SK-N-SH (cell line): ENCODE data around the gene GPX2. TPM values are rescaled to one million over a fixed set of nuclear protein-coding genes. Genes with fewer than 3 reads are reported as not detected.

ENCODE experiments used
- CTCF ChIA-PET: fragments of 300-600, 350-600 bp; formaldehyde crosslinking; extraction: SDS; loops from one replicate; lab custom pipeline; 2021; lab: Yijun Ruan, JAX
- POLR2A ChIA-PET: fragments of 350-600 bp; sonication (Branson Sonifier 250); formaldehyde crosslinking; extraction: SDS; loops from one replicate; lab custom pipeline; 2020; ENCODE audit warnings: antibody characterized with exemption, inconsistent platforms; lab: Yijun Ruan, JAX
- DNase-seq: peaks from one replicate; pipeline ENCODE4 v3.0.0; 2012
- H2AFZ ChIP-seq: fragments of 200-600 bp; sonication (generic); 2 replicates; pipeline ENCODE4 v1.8.1; 2016; ENCODE audit warnings: antibody characterized with exemption, mild to moderate bottlenecking, low read depth
- H3F3A ChIP-seq: fragments of 200-600 bp; sonication (generic); replicated peaks from 2 replicates; pipeline ENCODE3; 2016; ENCODE audit warnings: antibody characterized with exemption, mild to moderate bottlenecking; ENCODE audit not compliant: insufficient read depth
- H3K27ac ChIP-seq, 2 experiments: fragments of 200-500 bp in 1 of 2; fragments of 200-600 bp in 1 of 2; sonication (Bioruptor generic) in 1 of 2; sonication (generic), shearing (Covaris generic) in 1 of 2; 2 replicates each; pipeline versions ENCODE4 v1.5.1 to v1.6.1; 2014 to 2016; ENCODE audit warnings: low read depth in 2 of 2, inconsistent platforms in 1 of 2, low read length in 1 of 2, mild to moderate bottlenecking in 1 of 2, mixed read lengths in 1 of 2
- H3K27me3 ChIP-seq: fragments of 200-600 bp; sonication (generic), shearing (Covaris generic); 2 replicates; pipeline ENCODE4 v1.6.1; 2016; ENCODE audit warnings: mixed run types; ENCODE audit not compliant: insufficient read depth
- H3K36me3 ChIP-seq, 2 experiments: fragments of 200-500 bp in 1 of 2; fragments of 200-600 bp in 1 of 2; sonication (Bioruptor generic) in 1 of 2; sonication (generic) in 1 of 2; replicated peaks in 1 of 2; 2 replicates each; pipeline versions ENCODE3 to v1.5.1; 2014 to 2016; ENCODE audit warnings: low read length in 1 of 2, mild to moderate bottlenecking in 1 of 2; ENCODE audit not compliant: insufficient read depth in 2 of 2, control insufficient read depth in 1 of 2
- H3K4me1 ChIP-seq, 2 experiments: fragments of 200-500 bp in 1 of 2; fragments of 200-600 bp in 1 of 2; sonication (Bioruptor generic) in 1 of 2; sonication (generic), shearing (Covaris generic) in 1 of 2; 2 replicates each; pipeline versions ENCODE4 v1.5.1 to v1.6.1; 2014 to 2016; ENCODE audit warnings: low read depth in 1 of 2, low read length in 1 of 2, mixed run types in 1 of 2; ENCODE audit not compliant: insufficient read depth in 2 of 2, control insufficient read depth in 1 of 2
- H3K4me2 ChIP-seq: fragments of 200-600 bp; sonication (generic), shearing (Covaris generic); 2 replicates; pipeline ENCODE4 v1.6.1; 2017; ENCODE audit warnings: mixed run types
- H3K4me3 ChIP-seq, 2 experiments: fragments of 200-500 bp in 1 of 2; fragments of 200-600 bp in 1 of 2; sonication (Bioruptor generic) in 1 of 2; sonication (generic), shearing (Covaris generic) in 1 of 2; 2 replicates each; pipeline versions ENCODE4 v1.5.1 to v1.8.1; 2014 to 2016; ENCODE audit warnings: low read depth in 2 of 2, inconsistent platforms in 1 of 2, low read length in 1 of 2, mild to moderate bottlenecking in 1 of 2, mixed read lengths in 1 of 2, moderate library complexity in 1 of 2
- H3K79me2 ChIP-seq: fragments of 200-600 bp; sonication (generic); 2 replicates; pipeline ENCODE4 v1.8.1; 2017; ENCODE audit warnings: mild to moderate bottlenecking; ENCODE audit not compliant: insufficient read depth
- H3K9ac ChIP-seq: fragments of 200-600 bp; sonication (generic); 2 replicates; pipeline ENCODE4 v1.6.1; 2017; ENCODE audit warnings: mixed run types
- H3K9me2 ChIP-seq: fragments of 200-600 bp; sonication (generic); 2 replicates; pipeline ENCODE4 v1.6.1; 2017; ENCODE audit warnings: mixed run types
- H3K9me3 ChIP-seq: fragments of 200-600 bp; sonication (generic); 2 replicates; pipeline ENCODE4 v1.6.1; 2017; ENCODE audit warnings: mixed run types, mild to moderate bottlenecking, moderate library complexity
- H4K20me1 ChIP-seq: fragments of 200-600 bp; sonication (generic); 2 replicates; pipeline ENCODE4 v1.6.1; 2017; ENCODE audit warnings: mild to moderate bottlenecking, mixed run types; ENCODE audit not compliant: insufficient read depth
- EZH2phosphoT487 ChIP-seq: fragments of 200-600 bp; sonication (generic); IDR thresholded peaks from 2 replicates; pipeline ENCODE4 v1.6.1; 2017; ENCODE audit warnings: low read depth, mixed run types, mild to moderate bottlenecking, antibody characterized with exemption, moderate library complexity, borderline replicate concordance
- FOSL2 ChIP-seq: IDR thresholded peaks from 2 replicates; pipeline ENCODE4 v1.4.0; 2012; ENCODE audit warnings: low read depth, mild to moderate bottlenecking, moderate library complexity, borderline replicate concordance
- GATA2 ChIP-seq: sonication (generic); formaldehyde crosslinking; IDR thresholded peaks from 2 replicates; pipeline ENCODE4 v1.5.0; 2020; ENCODE audit warnings: mild to moderate bottlenecking, missing genetic modification reagents
- MEF2A ChIP-seq: IDR thresholded peaks from 2 replicates; pipeline ENCODE4 v1.4.0; 2012; ENCODE audit warnings: low read depth, borderline replicate concordance
- NFIC ChIP-seq: IDR thresholded peaks from 2 replicates; pipeline ENCODE4 v1.4.0; 2012; ENCODE audit warnings: borderline replicate concordance
- NRF1 ChIP-seq: IDR thresholded peaks from 2 replicates; pipeline ENCODE4 v1.6.1; 2012; ENCODE audit warnings: low read depth, mild to moderate bottlenecking, low read length
- RCOR1 ChIP-seq: fragments of 150-350 bp; IDR thresholded peaks from 2 replicates; pipeline ENCODE4 v1.6.1; 2017; ENCODE audit warnings: antibody characterized with exemption, low read length
- SIN3A ChIP-seq: IDR thresholded peaks from 2 replicates; pipeline ENCODE4 v1.6.1; 2012; ENCODE audit warnings: low read depth, mild to moderate bottlenecking, low read length, moderate library complexity, borderline replicate concordance
- TCF12 ChIP-seq: IDR thresholded peaks from 2 replicates; pipeline ENCODE4 v1.4.0; 2012
- USF2 ChIP-seq: fragments of 150-350 bp; IDR thresholded peaks from 2 replicates; pipeline ENCODE4 v1.6.1; 2017; ENCODE audit warnings: antibody characterized with exemption, low read length, low read depth, borderline replicate concordance
- YY1 ChIP-seq: IDR thresholded peaks from 2 replicates; pipeline ENCODE4 v1.4.0; 2012; ENCODE audit warnings: low read depth, mild to moderate bottlenecking
- WGBS: methylation state at CpG from one replicate; pipeline ENCODE4 v1.1.6; 2017; ENCODE audit warnings: low lambda C conversion rate; 5-methylcytosine and 5-hydroxymethylcytosine counted together
- polyA plus RNA-seq, 3 experiments: library from polyadenylated mRNA; depleted of rRNA; stranded (reverse); fragments of >200 nt; gene quantifications; 2 replicates each; pipeline ENCODE4 v1.2.3, GENCODE V29; 2012
- TF ChIP-seq, protein P1 (sequence below): fragments of 150-350 bp; IDR thresholded peaks from 2 replicates; pipeline ENCODE4 v1.6.1; 2016; ENCODE audit warnings: mild to moderate bottlenecking, low read depth, low read length

Gene GPX2
- polyA plus RNA-seq, 1 of the 3 experiments (the other 2 are of a cell fraction), result not detected

- Histone ChIP-seq H3K4me3 (no peak overlapping the region), H2AFZ (no peak overlapping the region), H3K27ac (no peak overlapping the region; a peak in 1 of 4 replicates), H3K9me3 (no peaks in the 10 kb centered on the region), H3K9ac (no peak overlapping the region), H3K4me1 (peaks cover 0 to 7% of the 10 kb centered on the region in 2 experiments; a peak in 1 of 4 replicates), H3F3A (no peaks in the 10 kb centered on the region), H3K9me2 (no peaks in the 10 kb centered on the region), H4K20me1 (no peaks in the 10 kb centered on the region), H3K4me2 (no peak overlapping the region), H3K27me3 (no peaks in the 10 kb centered on the region), H3K79me2 (no peaks in the 10 kb centered on the region), H3K36me3 (peaks cover 0 to 34% of the 10 kb centered on the region in 2 experiments)
- TF ChIP-seq EZH2phosphoT487 (no peak), NRF1 (no peak), SIN3A (no peak), NFIC (no peak), FOSL2 (no peak), USF2 (no peak), TCF12 (no peak), YY1 (no peak), MEF2A (no peak), RCOR1 (no peak)
- TF ChIP-seq, protein P1, sequence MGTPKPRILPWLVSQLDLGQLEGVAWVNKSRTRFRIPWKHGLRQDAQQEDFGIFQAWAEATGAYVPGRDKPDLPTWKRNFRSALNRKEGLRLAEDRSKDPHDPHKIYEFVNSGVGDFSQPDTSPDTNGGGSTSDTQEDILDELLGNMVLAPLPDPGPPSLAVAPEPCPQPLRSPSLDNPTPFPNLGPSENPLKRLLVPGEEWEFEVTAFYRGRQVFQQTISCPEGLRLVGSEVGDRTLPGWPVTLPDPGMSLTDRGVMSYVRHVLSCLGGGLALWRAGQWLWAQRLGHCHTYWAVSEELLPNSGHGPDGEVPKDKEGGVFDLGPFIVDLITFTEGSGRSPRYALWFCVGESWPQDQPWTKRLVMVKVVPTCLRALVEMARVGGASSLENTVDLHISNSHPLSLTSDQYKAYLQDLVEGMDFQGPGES, result no peak
- ChIA-PET CTCF (interaction anchor here (1.1 to 1.8 kb wide), 2 partner anchors 14 to 55 kb away, joined by 3 to 4 read pairs; no protein-coding TSS in a partner anchor), POLR2A (no interaction called here)
- no peak for DNase-seq
- WGBS, result 96% methylated on average over 6 of the region's 6 CpGs
These were observed 3.9 kb upstream of the GPX2 start for GRCh38 chr14:64946310-64947045.

DNA sequence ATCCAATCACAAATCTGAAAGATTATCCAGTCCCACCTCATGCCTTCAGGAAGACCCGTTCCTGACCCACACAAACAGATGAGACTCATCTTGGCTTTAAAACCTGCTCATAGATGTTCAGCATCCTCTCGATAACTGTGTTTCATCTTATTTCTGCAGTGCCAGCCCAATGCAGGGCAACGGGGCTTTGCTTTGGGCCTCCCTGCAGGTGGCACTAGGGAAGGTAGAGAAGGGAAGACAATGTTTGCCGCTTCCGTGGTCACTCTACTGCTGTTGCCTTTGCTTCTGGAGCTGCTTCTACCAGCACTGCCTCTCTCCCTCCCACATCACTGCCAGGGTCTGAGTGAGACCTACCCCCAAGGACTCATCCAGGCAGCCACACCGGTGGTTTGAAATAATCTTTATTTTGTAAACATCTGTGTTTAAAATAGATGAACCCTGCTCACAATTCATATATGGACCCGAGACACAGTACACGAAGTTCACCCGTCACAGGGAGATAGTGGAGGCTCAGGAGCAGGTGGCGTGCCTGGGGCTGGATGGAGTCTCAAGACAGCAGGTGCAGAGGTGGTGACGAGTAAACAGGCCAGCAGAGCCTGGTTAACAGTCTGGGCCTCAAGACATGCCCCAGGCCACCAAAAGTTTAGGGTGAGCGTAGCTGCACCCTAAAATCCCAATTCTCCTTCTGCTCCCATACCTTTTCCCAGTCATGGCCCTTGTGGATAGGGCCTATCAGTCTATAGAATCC is 3.1 kb upstream of the GPX2 start:
- Histone ChIP-seq H2AFZ (no peak overlapping the region), H3K9ac (no peak overlapping the region), H3K9me2 (no peaks in the 10 kb centered on the region), H3K27ac (no peak overlapping the region), H3K4me3 (no peak overlapping the region), H3K4me2 (no peak overlapping the region), H3K79me2 (no peaks in the 10 kb centered on the region), H3K36me3 (peaks cover 0 to 28% of the 10 kb centered on the region in 2 experiments), H3K4me1 (no peaks in the 10 kb centered on the region), H3F3A (no peaks in the 10 kb centered on the region), H4K20me1 (no peaks in the 10 kb centered on the region), H3K9me3 (no peaks in the 10 kb centered on the region), H3K27me3 (no peaks in the 10 kb centered on the region)
- POLR2A ChIA-PET, result no interaction called here
- TF ChIP-seq MEF2A (no peak), GATA2 (no peak)
- no peak for DNase-seq
- CTCF ChIA-PET, result interaction anchor here (1.1 kb wide), 1 partner anchor 15 kb away, joined by 4 read pairs; no protein-coding TSS in a partner anchor
- 91% methylated on average over 11 of the region's 12 CpGs for WGBS
